ELF-1 (cell line): ENCODE measurements around the gene KIF19.
A peak's percentile ranks its signal among the peaks of the same experiment; 100 is the strongest.

Experiments used
- DNase-seq: peaks from one replicate; pipeline ENCODE4 v3.0.0-alpha.2; 2016; ENCODE audit warnings: low read depth, low spot score

KIF19 gene

DNA sequence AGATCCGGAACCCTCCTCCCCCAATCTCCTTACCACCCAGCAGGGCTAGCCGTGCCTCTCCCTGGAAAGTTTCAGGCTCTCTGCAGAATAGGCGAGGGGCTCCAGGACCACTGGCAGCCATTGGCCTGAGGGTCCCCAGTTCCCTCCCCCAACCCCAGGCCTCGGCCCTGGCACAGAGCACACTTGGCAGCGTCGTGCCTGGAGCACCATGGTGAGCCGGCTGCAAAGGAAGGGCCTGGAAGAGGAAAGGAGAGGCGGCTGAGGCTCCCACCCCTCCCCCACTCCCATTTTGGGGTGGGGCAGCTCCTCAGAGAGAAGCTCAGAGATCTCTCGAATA is 36.0 kb downstream of the KIF19 start:
- no peak for DNase-seq

DNA sequence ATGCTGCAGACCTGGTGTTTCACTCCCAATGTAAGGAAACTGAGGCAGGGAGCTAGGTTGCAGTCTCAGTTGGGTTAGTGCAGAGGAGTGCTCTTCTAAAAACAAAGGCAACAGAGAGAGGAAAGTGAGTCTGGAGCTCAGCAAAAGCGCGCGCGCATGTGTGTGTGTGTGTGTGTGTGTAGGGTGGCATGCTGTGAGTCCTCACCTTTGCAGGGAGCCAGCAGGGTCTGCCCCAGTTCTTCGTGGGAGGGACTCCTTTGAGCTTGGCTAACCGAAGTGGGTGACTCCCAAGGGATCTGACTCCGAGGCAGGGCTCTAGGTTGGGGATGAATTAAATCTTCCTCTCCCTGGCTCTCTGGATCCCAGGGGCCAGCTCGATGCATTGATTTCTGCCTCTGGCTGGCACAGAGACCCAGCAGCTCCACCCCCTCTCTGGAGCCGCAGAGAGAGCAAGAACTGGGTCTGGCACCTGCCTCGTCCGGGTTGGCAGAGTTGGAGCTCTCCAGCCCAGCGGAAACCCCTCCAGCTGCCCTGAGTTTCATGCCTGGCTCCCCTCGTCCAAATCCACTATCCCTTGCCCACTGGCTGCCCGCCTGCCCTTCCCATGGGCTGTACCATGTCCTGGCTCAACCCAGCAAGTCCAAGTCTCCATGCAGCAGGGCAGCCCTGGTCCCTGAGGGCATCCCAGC is 36.9 kb downstream of the KIF19 start:
- DNase-seq = no peak

DNA sequence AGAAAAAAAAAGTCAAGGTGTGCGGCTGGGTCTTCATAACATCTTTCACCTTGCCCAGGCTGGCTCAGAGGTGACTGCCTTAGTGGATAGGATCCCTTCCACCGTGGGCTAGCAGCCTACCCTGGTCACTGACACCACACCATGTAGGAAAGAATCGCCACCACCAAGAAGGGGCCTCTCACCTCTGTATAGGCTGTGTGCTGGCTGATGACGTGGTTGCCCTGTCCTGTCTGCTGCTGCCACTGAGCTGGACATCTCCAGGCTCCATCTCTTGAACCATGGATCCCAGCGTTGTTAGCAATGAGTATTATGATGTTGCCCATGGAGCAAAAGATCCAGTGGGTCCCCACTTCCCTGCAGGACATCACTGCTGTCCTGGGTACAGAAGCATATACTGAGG is 41.2 kb downstream of the KIF19 start, which contains the start of gene GPR142:
Gene GPR142 (plus strand): TSS at position 301 of the 400 bp plus-strand sequence. CDS start 2,035 bp downstream, outside the sequence.
- no peak for DNase-seq

DNA sequence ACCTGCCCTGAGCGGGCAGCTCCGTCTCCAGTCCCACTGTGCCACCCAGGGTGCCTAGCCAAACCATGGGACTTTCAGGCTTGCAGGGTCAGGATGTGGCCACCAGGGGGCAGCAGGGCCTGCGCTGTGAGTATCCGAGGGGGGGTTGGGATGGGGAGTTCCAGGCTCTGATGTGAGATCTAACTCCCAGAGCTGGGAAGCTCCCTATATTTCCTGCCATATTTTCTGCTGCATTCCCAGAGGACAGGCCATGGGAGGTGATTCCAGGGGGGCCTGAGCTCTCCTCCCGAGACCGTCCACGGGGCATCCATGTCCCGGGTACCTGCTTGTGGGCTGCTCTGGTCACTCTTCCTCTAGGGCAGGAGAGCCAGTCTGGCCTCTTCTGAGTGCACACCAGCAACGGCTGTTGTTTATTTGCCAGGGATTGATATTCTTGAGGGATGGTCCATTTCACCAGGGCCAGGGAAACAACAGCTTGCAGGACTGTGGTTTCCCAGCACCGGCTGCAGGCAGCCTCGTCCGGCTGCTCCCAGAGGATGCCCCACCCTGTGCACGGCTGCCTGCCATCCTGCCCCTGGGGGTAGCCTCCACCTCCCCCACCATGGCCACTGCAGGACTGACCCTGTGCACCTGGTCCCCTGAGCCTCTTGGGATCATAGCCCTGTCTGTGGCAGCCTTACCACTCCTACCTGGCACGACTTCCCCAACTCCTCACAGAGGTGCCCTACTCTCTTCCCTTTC is 42.5 kb downstream of the KIF19 start:
- DNase-seq = peak; percentile 76

DNA sequence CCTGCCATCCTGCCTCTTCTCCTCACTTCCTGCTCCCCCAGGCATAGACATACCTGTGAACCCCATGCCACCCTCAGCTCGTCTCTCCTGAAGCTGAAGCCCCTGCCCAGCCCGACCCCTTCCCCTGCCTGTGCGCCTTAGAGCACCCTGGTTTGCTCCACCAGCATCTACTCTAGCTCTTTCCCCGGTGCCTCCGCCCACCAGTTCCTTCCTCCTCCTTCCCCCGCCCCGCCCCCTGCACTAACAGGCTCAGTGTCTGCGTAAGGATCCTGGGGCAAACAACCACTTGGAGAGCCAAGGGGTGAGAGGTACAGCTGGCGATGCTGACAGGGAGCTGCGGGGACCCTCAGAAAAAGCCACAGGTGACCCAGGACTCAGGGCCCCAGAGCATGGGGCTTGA is 43.2 kb downstream of the KIF19 start:
- no peak for DNase-seq

DNA sequence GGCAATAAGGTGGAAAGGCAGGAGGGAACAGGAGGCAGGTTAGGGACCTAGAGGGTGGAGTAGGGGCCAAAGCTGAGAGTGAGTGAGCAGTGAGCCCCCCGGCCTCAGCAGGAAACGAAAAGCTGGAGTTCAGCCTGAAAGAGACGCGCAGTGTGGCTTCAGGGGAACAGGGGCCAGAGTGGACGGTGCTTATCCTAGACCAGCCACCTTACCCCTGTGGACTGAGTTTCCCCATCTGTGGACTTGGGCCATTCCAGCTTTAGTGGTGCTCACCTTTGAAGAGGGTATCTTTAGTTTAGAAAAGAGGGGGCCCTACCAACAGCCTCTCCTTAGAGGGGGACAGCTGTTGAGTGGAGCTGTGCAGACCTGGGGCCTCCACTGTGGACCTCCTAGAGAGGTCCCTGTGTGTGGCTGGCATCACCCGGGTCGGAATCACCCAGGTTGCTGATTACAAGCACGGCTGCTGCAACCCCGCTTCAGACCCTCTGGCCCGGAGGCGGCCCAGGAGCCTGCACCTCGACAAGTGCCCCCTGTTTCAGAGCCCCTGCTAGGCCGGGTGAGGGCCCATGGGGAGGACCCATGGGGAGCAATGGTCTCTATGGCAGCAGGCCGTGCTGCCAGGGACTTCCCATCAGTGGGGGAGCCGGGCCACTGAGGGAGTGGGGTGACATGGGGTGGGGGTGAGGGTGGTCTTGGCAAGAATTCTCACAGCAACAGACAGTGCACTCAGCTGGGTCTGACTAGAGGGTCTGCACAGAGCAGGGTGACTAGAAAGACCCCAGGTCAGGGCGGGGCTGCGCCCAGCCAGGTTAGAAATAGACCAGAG is 43.9 kb downstream of the KIF19 start:
- DNase-seq = no peak

DNA sequence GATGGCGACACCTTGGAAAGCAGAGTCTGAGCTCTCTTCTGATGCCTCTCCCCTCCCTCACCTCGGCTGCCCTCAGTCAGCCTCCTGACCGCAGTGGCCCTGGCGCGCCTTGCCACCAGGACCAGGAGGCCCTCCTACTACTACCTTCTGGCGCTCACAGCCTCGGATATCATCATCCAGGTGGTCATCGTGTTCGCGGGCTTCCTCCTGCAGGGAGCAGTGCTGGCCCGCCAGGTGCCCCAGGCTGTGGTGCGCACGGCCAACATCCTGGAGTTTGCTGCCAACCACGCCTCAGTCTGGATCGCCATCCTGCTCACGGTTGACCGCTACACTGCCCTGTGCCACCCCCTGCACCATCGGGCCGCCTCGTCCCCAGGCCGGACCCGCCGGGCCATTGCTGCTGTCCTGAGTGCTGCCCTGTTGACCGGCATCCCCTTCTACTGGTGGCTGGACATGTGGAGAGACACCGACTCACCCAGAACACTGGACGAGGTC is 45.7 kb downstream of the KIF19 start:
- no peak for DNase-seq

DNA sequence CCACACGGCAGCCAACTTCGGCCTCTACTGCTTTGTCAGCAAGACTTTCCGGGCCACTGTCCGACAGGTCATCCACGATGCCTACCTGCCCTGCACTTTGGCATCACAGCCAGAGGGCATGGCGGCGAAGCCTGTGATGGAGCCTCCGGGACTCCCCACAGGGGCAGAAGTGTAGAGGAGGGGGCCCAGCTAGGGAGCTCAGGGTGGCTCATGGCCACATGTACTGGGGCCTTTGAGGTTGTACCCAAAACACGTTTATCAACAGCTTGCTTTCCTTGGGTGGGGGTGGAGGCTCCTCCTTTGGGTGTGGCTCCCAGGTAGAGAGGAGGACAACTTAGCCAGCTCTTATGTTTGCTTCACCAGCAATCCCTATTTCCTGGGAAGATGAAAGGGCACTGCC is 46.4 kb downstream of the KIF19 start:
- no peak for DNase-seq

DNA sequence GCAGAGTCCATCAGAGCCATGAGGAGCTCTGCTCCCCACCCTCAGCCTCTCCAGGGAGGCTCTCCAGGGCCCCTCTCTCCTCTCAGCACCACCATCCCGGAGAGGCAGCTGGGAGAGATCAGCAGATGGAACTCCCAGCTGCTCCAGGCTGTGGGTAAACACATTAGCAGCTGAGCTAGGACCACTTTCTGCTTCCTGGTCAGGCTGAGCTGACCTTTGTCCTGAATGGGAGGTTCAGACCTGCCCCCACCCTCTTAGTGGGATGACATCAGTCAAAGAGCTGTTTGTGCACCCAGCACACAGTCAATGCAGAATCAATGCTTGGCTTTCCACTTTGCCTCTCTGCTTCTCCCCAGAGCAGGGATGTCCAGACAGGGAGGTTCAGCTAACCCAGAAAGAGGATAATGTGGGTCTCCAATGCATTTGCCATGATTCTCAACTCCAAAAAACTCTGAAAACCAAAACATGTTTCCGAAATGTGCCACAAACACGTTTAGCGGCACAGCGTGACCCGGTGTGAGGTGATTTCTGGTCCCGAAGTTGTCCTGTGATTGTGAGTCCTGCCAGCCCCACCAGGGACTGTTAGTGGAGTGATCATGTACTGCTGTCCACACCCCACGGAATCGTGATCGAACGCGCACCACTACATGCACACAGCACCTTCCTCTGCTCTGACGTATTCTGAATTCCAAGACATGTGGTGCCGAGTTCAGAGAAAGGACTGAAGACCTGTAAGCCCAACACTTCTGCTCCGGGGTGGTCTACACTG is 48.0 kb downstream of the KIF19 start:
- DNase-seq = no peak

DNA sequence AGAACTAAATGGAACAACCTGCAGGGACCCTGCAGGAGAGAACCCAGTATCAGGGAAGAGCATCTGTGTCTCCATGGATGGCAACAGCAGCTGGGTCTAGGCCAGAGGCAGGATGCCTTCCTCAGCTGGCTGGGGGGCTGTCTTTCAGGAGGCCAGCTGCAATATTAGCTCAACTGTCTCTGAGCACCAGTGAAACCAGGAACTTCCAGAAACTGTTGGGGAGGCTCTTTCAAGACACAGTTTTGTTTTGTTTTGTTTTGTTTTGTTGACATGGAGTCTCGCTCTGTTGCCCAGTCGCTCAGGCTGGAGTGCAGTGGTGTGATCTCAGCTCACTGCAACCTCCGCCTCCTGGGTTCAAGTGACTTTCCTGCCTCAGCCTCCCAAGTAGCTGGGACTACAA is 48.8 kb downstream of the KIF19 start:
- no peak for DNase-seq

DNA sequence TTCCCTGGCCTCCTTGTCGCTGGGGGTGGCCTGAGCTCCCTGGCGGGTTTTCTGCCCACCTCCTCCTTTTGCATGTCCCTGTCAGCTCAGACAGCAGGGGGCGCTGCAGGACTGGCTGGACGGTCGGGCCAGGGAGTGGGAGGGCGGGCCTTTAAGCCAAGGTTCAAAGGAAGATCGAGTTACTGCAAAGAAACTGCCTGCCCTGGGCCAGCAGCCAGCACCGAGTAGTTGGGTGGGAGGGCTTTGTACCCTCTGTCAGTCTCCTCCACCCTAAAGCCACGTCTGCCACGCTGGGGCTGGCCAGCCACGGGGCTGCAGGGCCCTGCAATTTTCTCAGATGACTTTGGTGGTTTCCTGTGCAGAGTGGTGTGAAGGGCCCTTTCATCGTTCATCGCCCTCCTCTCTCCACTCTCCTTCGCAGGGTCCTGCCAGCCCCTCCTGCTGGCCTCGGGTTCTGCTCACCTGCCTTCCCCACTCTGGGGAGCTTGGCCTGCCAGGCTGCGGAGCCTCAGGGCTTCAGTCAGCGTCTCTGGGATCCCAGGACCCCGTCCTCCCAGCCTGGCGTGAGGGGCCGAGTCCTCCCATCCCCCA is 53.6 kb downstream of the KIF19 start:
- DNase-seq = peak; percentile 94

DNA sequence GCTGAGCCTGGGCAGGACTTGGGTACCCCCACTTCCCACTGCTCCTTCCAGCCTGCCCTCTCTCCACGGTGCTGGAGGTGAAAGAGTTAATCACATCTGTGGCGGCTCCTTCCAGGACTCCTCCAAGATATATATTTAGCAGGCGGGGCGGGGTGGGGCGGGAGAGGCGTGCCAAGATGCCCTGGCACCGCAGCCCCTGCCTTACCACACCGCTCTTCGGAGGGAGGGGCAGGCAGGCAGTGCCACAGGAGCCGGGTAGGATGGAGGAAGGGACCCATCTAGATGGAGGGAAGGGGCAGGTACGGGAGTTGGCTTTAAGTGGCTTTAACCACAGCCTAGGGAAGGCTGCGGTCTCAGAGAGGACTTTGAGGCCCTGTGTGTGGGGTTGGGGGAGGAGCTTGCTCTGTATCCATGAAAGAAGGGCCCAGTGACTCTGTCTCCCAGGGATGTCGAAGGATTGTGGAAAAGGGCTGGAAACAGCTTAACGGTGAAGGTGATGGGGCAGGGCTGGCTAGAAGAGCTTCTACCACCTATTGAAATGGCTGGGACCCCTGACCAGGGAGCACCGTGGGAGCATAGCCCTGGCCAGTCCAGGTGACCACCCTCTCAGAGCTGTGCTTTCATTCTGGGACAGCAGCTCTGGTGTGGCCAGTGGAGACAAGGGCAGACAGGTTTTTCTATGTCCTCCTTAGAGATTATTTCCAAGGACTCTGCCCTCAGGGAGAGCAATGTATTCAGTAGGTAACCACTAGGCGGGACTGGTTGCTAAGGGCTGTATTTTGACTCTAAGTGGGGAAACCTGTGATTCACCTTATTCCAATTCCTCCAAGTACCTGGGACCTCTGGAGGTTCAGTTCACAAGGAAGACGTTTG is 54.3 kb downstream of the KIF19 start:
- DNase-seq = peak; percentile 72

DNA sequence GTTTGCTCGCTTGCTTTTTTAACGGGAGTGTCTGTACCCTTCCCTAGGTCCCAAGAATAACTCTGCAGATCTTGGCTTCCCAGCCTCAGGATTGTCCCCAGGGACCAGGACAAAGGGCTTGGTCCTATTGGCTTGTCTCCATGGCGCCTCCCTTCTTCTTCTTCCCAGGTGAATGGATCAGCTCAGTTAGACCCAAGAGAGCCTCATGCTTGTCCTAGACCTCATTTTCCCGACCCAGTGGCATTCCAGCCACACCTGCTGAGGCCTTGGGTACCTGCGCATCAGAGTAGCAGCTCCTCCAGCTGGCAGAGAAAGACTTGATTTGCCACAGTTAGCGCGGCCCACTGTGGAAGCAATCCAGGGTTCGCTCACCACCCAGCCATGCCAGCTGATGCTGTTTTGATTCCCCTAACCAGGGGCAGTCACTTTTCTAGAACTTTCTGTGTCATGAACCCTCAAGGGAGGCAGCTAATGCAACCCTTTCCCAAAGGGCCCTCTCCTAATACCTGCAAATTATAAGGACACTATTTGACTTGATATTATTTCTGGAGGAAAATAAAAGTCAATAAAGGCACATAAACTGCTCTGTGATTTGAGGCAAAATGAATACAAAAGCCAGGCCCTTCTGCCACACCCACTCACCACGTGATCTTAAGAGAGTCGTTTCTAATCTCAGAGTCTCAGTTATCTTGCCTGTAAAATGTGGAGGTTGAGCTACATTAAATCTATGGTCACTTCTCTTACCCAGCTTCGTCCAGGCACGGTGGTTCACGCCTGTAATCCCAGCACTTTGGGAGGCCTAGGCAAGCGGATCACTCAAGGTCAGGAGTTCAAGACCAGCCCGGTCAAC is 55.2 kb downstream of the KIF19 start:
- DNase-seq = no peak

DNA sequence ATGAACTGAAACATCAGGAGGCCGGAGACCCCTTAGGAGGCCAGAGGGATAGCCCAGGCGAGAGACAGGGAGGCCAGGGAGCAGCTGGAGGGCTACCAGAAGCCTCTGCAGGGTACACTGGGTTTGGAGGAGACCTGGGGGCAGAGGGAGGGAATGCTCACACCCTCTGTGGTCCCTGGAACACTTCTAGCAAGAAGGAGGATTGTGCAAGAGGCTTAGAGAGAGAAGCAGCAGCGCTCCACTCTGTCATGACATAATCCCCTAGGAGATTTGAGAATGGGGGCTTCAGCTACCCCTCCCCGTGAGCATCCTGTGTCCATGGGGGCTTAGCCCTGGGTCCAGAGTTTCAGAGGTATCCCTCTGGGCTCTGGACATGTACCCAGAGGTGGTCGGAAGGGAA is 57.1 kb downstream of the KIF19 start:
- DNase-seq = no peak

DNA sequence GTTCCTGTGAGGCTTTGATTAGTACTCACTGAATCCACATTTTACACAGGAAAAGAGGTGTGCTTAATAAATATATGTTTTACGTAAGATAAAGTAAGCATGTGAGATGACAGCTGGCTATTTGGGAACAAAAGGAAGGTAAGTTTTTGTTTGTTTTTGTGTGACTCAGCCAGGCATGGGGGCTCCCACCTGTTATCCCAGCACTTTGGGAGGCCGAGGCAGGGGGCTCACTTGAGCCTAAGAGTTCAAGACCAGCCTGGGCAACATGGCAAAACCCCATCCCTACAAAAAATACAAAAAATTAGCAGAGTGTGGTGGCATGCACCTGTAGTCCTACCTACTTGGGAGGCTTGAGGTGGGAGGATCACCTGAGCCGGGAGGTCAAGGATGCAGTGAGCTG is 59.2 kb downstream of the KIF19 start:
- DNase-seq = no peak

DNA sequence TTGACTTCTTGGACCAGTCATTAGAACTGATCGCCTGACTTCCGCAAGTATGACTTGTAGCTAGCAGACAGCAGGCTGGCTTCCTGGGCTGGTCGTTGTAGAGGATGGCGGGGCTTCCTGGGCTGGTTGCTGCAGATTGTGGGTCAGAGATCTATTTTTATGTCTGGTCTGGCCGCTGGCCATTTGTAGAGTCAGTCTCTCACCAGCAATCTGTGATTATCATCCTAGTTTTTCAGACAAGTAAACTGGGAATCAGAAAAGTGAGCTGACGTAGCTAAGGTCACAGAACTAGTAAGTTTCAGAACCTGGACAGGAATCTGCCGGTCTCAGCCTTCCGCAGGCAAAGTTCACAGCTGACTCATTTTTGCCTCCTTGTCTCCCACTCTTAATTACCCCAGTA is 60.4 kb downstream of the KIF19 start:
- DNase-seq = no peak

DNA sequence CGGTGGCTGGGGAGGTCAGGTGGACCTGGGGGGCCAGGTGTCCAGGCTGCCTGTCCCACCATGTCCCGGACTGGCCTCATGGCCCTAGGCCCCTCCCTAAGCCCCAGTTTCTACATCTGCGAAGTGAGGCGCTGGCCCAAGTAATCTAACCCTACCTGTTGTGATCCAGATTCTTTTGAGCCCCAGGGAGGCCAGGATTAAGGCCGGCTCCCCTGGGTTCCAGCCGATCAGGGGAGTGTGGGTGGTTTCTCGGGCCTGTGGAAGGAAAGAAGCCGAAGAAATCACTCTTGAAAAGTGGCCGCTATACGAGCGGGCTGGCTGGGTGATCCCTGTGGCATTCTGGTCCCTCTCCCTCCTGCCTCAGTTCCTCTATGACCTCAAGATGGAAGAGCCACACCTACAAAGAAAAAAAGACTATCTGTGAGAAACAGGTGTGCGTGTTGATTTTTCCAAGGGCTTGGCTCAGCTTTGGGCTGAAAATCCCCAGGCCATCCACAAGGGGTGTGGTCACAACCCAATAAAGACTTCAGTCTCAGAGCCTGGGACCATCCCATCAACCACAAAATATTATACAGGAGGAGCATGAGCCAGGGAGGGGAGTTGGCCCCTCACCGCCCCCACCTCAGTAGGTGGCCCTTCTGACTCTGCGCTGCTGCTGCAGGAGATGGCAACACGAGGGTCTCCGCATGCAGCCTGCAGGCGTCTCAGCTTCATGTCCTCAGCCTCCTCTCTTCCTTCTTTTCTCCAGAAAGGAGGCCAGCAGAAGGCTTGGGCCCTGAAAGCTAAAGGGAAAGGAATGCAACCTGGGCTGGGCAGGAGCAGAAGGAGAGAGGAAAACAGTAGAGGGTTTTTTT is 61.6 kb downstream of the KIF19 start:
- DNase-seq = no peak

DNA sequence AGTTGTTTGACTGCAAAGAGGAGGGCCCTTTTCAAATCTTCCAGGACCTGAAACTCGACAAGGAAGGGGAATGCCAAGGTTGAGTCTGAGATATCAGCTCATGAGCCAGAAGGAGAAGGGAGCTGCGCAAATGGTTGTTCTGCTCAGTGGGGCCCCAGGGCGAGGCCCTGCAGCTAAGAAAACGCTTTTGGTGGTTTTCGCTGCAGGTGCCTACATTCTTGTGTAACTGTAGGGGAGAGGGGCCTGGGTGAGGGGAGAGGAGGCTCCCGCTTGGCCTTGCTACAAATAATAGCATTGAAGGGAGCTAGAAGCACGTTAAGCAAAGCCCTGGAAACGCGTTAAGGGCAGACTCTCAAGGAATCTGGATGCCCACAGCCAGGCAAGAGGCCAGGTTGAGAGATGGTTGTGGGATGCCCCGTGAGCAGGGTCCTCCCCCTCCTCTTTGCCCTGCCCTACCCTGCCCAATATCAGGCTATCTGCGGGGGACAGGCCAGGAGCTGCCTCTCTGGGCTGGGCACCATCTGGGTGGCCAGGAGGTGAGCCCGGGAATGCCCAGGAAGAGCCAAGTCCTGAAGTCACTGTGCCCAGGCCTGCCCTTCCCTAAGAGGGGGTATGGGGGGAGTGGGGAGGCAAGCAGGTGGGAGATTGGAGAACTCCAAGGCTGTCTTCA is 63.2 kb downstream of the KIF19 start:
- peak; percentile 33 for DNase-seq
